Vagina (tissue), 2 donors: Measurements from ENCODE around the gene CBX8.

Experiments used
- CTCF ChIP-seq, 3 experiments: fragments of 450-650 bp in 2 of 3; fragments of 200-600 bp in 1 of 3; sonication (generic) in 1 of 3; IDR thresholded peaks; one replicate each; pipeline ENCODE4 v1.5.1; 2017 to 2019; ENCODE audit warnings: antibody characterized with exemption in 3 of 3, mild to moderate bottlenecking in 2 of 3, moderate library complexity in 2 of 3
- POLR2A ChIP-seq, 2 donors: fragments of 450-650 bp; IDR thresholded peaks; one replicate each; pipeline ENCODE4 v1.6.1; 2017; ENCODE audit warnings: antibody characterized with exemption in 2 of 2, mild to moderate bottlenecking in 2 of 2, moderate library complexity in 2 of 2

GRCh38 chr17:79813297-79814126 lies 16.6 kb upstream of the CBX8 start:
- TF ChIP-seq CTCF (IDR thresholded peaks at IDR 0.05) (no peak), POLR2A (IDR thresholded peaks at IDR 0.05) (no peak)
